ENCODE data around the gene BRD7.

The BRD7 gene

GRCh38 chr16:50388496-50388895, 19.7 kb upstream of the BRD7 start:
- no peak for DNase-seq

GRCh38 chr16:50386774-50387173, 18.0 kb upstream of the BRD7 start:
- no peak for DNase-seq

GRCh38 chr16:50386139-50386538, 17.4 kb upstream of the BRD7 start:
- no peak for DNase-seq

GRCh38 chr16:50384500-50385135, 15.8 kb upstream of the BRD7 start:
- no peak for DNase-seq

- no peak for DNase-seq
These were observed 13.1 kb upstream of the BRD7 start for GRCh38 chr16:50381679-50382440.

GRCh38 chr16:50378417-50378816, 9.6 kb upstream of the BRD7 start:
- no peak for DNase-seq

- DNase-seq: no peak
These were observed 8.2 kb upstream of the BRD7 start for GRCh38 chr16:50377001-50377400.

- no peak for DNase-seq
These were observed 5.0 kb upstream of the BRD7 start for GRCh38 chr16:50373780-50374179.

GRCh38 chr16:50373345-50373701, 4.5 kb upstream of the BRD7 start:
- DNase-seq: no peak

- no peak for DNase-seq
These were observed 4.0 kb upstream of the BRD7 start for GRCh38 chr16:50372611-50373344.

- DNase-seq: no peak
These were observed 3.3 kb upstream of the BRD7 start for GRCh38 chr16:50371936-50372595.

GRCh38 chr16:50371036-50371716, 2.4 kb upstream of the BRD7 start:
- DNase-seq: no peak

GRCh38 chr16:50369133-50369804, 481 bp upstream of the BRD7 start:
- DNase-seq: no peak

GRCh38 chr16:50367777-50368409, 895 bp downstream of the BRD7 start:
- DNase-seq: no peak

GRCh38 chr16:50365791-50366575, 2.8 kb downstream of the BRD7 start:
- no peak for DNase-seq

- DNase-seq: no peak
These were observed 5.1 kb downstream of the BRD7 start for GRCh38 chr16:50363656-50364055.

GRCh38 chr16:50360779-50361178, 8.0 kb downstream of the BRD7 start:
- DNase-seq: no peak

- no peak for DNase-seq
These were observed 8.6 kb downstream of the BRD7 start for GRCh38 chr16:50360033-50360778.

- no peak for DNase-seq
These were observed 9.2 kb downstream of the BRD7 start for GRCh38 chr16:50359626-50360025.
